HG03175 (cell line): ENCODE results near the gene GMPPA.

Experiments
- ATAC-seq: cut with Tn5 transposase; IDR thresholded peaks from one replicate; pipeline ENCODE4 v1.9.1; 2021; ENCODE audit warnings: mild to moderate bottlenecking, moderate library complexity; ENCODE audit not compliant: unreplicated experiment

The GMPPA gene

GRCh38 chr2:219517954-219518778 lies 19.5 kb downstream of the GMPPA start:
- ATAC-seq: no peak

- no peak for ATAC-seq
Observed at GRCh38 chr2:219519526-219519916, 20.8 kb downstream of the GMPPA start.

DNA sequence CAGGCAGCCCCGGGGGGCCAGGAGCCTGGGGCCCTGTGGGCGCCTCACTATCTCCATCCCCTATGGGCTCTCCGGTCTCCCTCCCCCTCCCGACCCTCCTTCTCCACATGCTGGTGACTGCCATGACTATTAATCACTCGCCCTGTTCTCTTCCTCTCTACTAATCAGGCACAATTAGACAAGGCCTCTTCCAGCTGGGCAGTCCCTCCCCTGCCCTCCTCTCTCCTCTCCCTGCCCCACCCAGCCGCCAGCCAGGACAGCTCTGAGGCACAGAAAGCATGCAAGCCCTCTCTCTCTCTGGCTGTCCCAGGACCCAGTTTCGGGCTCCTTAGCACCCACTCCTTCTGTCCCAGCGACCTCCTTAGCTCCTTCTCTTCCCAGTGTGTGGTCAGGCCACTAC lies 21.4 kb downstream of the GMPPA start:
- no peak for ATAC-seq

- ATAC-seq: no peak
Observed at GRCh38 chr2:219521066-219521880, 22.6 kb downstream of the GMPPA start.

- no peak for ATAC-seq
Observed at GRCh38 chr2:219522111-219523030, 23.7 kb downstream of the GMPPA start.

GRCh38 chr2:219523031-219523671 lies 24.5 kb downstream of the GMPPA start:
- no peak for ATAC-seq

DNA sequence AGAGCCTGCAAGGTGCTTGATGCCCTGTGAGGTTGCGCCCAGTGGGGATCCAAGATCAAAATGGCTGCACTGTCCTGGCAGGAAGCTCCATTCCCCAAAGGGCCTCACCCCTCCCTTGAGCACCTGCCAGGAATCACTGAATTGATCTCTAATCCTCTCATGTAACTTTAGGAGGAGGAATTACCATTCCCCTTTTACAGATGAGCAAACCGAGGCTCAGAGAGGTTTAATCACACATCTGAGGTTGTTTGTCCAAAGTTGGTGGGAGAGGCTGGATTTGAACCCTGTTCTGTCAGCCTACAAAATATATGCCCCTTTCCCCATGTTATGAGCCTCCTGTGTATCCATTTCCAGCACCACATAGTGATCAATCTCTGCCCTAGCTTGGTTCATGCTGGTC lies 26.1 kb downstream of the GMPPA start:
- no peak for ATAC-seq

- no peak for ATAC-seq
Observed at GRCh38 chr2:219525533-219526232, 27.0 kb downstream of the GMPPA start.

DNA sequence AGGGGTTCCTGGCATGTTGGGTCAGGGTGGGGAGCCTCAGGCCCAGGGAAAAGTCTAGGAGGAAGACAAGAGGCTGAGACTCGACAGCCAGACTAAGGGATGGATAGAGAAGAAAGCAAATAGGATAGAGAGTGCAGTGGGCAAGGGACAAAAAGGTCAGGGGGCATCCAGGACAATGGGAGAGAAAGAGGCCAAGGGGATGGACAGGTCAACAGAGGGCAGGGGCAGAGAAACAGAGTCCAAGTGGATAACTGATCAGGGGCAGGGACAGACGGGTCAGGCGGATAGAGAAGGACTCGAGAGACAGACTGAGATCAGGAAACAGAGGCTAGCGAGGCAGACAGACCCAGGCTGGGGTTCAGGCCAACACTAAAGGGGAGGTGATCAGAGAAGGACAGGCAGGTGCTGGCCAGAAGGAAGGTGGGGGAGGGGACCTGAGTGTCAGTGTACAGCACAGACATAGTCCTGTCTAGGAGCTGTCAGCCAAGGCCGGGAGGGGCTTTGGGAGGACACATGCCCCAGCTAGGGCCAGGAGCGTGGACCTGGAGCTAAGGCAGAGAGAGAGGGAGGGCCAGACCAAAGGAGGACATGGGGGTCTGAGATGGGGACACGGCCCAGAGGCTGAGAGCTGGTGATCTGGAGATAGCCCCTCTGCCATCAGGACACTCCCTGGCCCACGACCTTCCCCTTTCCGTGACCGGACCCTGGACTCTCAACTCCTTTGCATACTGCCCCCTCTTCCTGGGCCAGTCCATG lies 27.8 kb downstream of the GMPPA start:
- ATAC-seq: no peak

DNA sequence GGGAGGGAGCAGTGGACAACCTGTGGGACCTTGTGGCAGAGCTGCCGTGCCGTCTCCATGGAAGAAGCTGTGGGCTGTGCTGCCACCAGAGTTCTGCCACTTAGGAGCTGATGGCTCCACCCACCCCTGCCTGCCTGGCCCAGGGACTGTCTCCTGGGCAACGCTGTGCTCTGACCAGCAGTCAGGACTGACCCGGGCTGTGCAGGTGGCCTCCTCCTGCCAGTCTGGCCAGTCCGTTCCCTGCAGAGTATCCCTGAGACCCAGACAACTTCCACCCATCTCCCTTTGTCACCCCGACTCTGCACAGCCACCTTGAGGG lies 28.3 kb downstream of the GMPPA start:
- ATAC-seq: no peak

GRCh38 chr2:219527472-219527871 lies 28.8 kb downstream of the GMPPA start:
- ATAC-seq: no peak

DNA sequence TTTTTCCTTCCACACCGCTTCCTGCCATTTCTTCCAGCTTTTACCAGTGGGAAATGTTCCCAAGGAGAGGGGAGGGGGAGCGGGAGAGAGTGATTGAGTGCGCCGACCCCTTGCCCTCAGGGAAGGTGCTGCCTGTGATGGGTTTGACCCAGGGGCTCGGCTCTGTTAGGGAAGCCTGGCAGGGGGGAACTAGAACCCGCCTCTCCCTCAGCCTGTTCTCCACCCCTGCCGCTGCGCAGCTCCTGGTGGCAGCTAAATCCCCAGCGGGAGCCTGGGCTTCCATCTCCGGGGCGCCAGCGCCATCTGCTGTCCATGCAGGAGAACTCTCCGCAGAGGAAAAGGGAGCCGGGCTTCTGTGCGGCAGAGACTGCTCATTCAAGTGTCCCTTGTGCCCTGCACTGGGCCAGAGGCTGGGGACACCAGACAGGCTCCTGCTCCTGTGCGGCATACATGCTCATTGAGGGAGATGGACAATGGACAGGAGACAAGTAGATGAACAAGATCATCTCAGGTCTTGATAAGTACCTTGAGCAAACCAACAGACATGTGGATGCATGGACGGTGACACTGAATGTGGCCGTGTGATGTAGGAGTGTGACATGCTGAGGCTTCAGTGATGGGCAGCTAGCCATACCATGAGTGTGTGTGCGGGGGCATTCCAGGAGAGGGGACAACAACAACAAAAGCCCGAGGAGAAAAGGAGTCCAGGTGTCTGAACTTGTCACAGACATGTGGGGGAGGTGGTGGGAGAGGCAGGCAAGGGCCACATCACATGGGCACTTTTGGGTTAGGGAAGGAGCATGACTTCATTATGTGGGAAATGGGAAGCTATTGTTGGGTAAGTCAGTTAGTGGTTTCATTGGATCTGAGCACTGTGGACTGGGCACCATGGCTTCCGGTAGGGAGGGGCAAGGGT lies 31.6 kb downstream of the GMPPA start:
- ATAC-seq: peak; percentile 90

DNA sequence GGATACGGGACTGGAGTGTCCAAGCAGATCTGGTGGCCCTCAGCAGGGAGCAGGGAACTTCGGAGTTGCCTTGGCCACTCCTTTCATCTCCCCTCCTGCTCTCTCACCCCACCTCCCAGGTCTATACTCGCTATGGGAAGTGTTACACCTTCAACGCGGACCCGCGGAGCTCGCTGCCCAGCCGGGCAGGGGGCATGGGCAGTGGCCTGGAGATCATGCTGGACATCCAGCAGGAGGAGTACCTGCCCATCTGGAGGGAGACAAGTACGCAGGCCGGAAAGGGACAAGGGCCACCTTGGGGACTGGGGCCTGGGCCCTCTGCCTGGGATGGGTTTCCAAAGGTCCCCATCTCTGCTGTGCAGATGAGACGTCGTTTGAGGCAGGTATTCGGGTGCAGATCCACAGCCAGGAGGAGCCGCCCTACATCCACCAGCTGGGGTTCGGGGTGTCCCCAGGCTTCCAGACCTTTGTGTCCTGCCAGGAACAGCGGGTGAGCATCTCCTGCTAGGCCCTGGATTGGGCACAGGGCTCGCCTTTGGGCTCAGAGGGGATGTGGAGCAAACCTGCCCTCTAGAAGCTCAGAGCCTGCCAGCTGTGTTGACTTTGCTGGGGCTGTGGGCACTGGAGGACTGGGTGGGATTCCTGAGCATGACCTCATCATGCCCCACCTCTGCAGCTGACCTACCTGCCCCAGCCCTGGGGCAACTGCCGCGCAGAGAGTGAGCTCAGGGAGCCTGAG lies 33.1 kb downstream of the GMPPA start:
- ATAC-seq: no peak

DNA sequence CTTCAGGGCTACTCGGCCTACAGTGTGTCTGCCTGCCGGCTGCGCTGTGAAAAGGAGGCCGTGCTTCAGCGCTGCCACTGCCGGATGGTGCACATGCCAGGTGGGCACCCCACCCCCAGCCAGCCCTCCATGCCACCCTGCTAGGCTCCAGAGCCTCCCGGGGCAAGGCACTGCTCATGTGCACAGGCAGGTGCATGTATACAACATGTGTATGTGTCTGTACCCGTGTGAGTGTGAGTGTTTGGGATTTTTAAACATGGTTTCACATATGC lies 33.6 kb downstream of the GMPPA start:
- no peak for ATAC-seq

DNA sequence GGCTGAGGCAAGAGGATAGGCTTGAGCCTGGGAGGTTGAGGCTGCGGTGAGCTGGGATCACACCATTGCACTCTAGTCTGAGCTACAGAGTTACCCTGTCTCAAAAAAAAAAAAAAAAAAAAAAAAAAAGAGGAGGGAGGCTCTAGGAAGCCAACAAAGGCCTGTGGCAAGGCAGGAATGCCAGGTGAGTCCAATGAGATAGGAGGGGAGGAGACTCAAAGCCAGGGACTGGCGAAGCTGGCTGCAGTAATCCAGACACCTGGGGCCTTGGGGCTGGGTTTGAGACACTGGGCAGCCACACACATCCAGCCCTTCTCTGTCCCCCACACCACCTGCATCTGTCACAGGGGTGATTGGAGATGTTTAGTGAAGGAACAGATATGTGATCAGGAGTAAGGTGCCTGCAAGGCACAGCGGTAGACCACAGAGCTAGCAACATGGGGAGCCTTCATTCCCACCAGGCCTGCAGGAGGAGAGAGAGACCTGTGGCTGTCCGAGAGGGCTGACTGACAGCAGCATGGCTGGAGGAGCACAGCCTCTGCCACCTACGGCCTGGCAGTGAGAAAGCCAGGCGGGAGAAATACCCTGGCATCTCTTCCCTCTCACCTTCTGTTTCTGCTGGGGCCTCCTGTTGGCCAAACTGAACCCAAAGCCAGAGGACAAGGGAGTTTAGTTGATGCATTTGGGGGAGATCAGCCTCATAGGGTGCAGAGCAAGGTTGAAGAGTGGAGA lies 35.4 kb downstream of the GMPPA start:
- no peak for ATAC-seq

- no peak for ATAC-seq
Observed at GRCh38 chr2:219536425-219536824, 37.7 kb downstream of the GMPPA start.

GRCh38 chr2:219536967-219537366 lies 38.3 kb downstream of the GMPPA start:
- ATAC-seq: no peak
